Frontal cortex (tissue), 4 donors: ENCODE results near the gene AP3M1. TPM values are rescaled to one million over a fixed set of nuclear protein-coding genes. Genes with fewer than 3 reads are reported as not detected.
A peak's percentile ranks its signal among the peaks of the same experiment; 100 is the strongest.

Experiments used
- DNase-seq, 2 donors: peaks; one replicate each; pipeline ENCODE4 v3.0.0; 2012; ENCODE audit warnings: low spot score in 2 of 2
- FAIRE-seq: peaks from 2 replicates; lab custom pipeline; 2012; peaks lifted over from hg19 to GRCh38; lab: Jason Lieb, UNC
- total RNA-seq: library from RNA; depleted of rRNA; stranded (reverse); fragments of >200 nt; gene quantifications from one replicate; pipeline ENCODE4 v1.2.3, GENCODE V29; 2014
- donor health status: control.
- donor health status: control.
- donor health status: control.

Gene AP3M1
- total RNA-seq, 1 donor from 2014 or later = 31.0 TPM

DNA sequence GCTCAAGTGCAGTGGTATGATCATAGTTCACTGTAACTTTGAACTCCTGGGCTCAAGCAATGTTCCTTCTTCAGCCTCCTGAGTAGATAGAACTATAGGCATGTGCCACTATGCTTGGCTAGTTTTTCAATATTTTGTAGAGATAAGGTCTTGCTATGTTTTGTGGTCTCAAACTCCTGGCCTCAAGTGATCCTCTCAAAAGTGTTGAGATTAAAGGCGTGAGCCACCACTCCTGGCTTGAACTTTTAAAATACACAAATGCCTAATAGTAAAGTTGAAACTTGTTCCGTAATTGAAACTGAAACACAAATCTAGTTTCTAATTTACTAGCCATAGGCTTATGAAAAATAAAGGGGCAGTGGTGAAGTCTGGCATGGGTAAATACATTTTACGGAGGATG, 65.7 kb downstream of the AP3M1 start:
- DNase-seq = no peak
- FAIRE-seq = no peak

DNA sequence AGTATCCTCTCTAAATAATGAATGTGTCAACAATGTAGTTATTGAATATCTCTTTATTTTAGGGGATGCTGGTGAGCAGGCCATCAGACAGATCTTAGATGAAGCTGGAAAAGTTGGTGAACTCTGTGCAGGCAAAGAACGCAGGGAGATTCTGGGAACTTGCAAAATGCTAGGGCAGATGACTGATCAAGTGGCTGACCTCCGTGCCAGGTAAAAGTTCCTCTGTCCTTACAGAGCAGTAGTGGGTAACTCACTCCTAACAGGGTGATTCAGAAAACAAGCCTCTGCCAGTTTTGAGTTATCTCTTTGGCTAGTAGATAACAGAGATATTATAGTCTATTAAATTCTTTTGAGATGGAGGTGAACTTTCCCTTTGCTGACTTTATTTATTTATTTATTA, 67.3 kb downstream of the AP3M1 start:
- no peak for FAIRE-seq

DNA sequence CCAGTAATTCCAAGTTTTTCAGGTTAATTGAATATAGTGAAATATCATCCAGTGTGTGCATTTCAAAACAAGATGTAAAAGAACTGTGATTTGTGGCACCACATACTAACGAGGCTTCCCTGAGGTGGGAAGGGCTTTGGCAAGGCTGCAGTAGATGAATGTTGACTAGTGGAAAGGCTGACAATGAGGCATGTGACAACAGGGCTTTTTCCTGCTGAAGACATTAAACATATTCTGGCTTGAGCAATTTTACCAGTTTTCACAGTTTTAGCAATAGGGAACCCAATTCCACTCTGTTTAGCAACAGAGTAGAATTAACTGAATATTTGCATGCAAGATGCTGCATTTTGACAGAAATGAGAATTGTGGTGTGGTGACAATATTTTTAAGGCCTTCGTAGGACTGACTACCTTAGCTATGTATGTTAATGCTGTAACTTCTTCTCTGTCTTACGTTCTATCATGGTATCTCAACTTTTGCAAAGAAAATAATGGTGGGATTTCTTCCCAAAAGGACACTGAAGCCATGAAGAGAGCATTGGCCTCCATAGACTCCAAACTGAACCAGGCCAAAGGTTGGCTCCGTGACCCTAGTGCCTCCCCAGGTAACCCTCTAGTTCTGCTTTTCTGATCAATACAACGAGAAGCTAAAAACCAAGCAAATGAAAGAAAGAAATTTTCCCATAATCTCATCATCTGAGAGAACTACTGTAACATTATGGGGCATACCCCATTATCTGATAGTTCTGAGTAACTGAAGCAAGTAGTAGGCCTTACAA, 68.5 kb downstream of the AP3M1 start:
- no peak for FAIRE-seq
- DNase-seq = no peak

More for the DNA sequence above, 67.3 kb downstream of the AP3M1 start:
- DNase-seq = no peak

DNA sequence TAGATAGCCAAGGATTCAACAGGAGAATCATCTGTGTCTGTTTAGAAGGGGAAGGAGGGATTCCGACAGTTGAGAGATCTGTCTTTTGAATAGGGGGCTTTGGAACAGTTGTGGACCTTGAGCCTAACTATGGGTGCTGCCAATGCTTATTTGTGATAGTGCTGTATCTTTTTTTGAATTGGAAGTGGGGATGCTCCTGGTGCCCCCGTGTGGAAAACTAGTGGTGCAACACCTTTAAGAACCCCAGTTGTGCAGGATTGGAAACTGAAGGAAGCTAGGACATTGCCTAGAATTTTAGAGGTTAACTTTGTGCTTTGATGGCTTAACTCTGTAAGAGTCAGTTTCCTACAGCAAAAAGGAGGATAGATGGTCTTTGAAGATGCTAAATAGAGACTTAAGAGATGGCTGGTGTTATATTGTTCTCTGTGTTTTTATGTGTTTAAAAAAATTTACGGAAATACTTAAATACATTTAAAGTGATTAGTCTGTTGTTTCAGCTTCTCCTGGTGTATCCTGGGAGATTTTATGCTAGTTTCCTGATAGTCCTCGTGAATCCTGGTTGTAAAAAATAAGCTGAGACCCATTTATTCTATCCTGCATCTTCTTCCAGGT, 69.3 kb downstream of the AP3M1 start:
- no peak for FAIRE-seq

DNA sequence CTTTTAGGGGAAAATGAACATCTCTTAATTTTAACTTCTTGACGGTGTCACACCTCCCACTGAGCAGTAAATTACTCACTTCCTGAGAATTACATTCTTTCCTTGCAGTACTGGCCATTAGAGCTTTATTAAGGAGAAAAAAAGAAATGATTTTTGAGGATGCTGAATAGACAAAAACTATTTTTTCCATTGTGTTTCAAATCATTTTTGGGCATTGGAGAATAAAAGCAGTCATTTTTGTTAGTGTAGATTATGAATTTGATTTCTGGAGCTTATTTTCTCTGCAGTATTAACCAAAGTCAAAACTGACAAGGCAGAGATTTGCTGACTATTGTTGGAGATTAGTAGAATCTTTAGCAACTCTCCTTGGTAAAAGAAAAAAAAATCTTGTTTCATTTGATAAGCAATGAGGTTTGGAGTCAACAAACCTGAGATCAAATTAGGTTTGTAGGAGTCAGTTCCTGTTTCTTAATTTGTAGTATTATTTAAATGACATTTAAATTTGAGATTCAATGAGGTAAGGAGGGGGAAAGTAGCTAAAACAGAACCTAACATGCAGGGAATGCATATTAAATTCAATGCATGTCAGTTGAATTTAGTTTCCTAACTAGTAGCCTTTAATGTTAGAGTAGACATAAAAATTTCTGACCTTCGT, 70.6 kb downstream of the AP3M1 start:
- FAIRE-seq = no peak

More for the DNA sequence above, 69.3 kb downstream of the AP3M1 start:
- DNase-seq = peak; percentile 8 to 48

DNA sequence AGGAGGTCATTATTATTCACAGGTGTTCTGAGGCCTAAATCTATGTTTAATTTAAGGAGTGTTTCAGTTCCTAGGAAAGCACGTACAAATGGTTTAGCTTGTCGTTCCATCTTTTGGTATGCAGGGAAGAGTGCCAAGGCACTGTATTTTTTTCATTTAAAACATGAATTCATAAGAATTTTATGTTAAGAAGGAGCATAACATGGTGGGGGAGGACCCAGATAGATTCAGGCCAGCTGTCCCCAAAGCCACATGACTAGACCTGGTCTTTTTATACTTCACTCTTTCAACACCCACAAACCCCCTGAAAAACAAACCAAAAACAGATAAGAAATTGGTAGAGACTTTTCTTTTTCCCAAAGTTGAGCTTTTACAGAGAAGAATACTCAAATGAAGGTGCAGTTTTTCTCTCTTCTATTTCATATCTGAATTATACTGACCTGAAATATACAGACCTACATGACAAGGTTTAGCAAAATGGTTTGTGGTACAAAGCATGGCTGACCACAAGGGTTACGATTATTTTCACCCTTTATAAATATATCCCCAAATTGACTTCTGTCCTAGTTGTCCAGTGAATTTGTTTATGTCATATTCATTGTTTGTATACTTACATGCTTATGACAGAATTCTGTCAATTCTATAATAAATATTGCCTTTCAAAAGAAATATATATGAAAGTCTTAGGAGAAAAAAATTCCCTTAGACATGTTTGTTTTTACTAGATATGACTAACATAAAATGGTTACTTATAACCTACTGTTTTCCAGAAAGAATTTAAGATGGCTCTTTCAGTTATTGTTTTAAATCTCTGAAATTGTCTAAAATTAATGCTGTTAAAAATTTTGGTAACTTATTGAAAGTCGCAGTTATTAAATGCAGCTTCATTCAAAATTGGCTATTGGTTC, 71.3 kb downstream of the AP3M1 start:
- FAIRE-seq (no peak), DNase-seq (no peak)

More for the DNA sequence above, 70.6 kb downstream of the AP3M1 start:
- no peak for DNase-seq

DNA sequence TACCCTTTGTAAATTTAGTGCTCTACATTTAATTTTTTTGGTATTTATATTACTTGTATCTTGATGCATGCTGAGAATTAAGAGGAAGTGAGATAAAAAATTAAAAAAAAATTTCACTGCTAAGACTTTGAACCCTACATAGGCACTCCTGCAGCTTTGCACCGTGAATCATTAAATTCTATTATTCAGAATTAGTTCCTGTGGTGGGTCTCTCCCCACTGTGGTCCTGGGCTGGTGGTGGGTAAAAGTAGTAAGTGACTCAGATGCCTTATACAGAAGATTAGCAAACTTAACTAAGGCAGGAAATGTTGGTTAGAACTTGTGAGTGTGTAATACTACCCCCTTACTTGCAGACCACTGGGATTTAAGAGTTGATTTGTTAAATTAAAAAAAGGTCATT, 72.6 kb downstream of the AP3M1 start:
- DNase-seq = no peak
- FAIRE-seq = no peak

DNA sequence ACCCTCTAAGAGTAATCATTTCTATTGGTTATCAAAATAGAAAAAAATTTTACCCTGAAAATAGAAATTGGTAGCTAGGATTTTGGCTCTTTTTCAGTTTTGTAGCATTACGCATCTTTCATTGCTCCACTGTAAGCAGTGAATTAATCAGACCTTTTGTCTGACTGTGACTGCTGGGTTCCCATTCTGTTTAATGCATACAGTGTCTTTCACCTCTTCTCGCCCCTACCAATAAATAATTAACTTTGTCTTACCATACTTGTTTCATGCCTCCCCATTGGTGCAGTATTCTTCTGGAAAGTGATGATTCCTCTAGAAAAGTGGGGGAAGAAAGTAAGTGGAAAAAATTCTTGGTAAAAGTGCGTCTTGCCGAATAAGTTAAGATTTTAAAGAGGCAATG, 73.2 kb downstream of the AP3M1 start:
- DNase-seq (no peak), FAIRE-seq (no peak)

DNA sequence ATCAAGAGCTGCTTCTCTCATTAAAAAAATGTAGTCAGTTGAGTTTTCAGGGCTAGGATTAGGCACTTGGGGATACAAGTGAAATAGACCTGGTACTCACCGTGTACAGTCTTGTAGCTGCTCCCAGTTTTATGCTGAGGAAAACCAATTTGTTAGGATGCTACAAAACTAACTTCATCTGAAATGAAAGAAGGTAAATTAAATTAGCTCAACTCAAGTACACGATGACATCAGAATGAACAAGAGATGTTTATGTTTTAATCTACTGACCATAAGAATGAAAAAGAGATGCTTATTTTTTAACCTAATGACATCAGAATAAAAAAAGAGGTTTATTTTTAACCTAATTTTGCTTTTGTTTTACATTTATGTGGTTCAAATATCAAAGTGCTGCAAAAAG, 73.7 kb downstream of the AP3M1 start:
- no peak for DNase-seq
- no peak for FAIRE-seq

DNA sequence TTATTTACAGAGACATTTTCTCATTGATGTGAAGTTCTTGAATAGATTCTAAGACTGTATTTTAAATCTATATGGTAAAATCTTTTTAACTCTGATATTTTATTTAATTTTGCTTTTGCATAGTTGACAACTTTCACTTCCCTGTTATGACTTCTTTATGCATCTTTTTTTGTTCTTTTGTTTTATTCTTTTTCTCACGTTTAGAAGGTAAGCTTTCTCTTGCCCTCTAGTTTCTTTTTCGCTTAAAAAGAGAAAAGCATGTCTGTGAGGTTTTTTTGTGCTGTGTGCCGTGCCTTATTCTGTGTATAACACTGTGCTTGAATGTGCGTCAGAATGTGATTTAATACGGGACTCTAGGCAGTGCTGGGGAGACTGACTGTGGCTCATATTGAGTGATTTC, 74.7 kb downstream of the AP3M1 start:
- FAIRE-seq = no peak
- no peak for DNase-seq

DNA sequence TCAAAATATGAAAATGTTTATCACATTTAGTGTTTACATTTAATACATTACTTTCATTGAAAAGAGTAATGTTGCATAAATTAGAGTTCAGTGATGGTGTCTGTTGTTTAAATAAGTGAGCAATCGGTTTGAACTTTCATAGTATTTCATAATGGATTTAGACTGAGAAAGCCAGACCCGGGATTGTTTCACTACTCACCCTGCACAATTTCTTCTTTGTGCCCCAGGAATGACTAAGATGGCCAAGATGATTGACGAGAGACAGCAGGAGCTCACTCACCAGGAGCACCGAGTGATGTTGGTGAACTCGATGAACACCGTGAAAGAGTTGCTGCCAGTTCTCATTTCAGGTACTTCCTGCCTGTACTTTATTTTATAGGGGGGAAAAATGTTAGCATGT, 78.1 kb downstream of the AP3M1 start:
- FAIRE-seq (no peak), DNase-seq (no peak)

DNA sequence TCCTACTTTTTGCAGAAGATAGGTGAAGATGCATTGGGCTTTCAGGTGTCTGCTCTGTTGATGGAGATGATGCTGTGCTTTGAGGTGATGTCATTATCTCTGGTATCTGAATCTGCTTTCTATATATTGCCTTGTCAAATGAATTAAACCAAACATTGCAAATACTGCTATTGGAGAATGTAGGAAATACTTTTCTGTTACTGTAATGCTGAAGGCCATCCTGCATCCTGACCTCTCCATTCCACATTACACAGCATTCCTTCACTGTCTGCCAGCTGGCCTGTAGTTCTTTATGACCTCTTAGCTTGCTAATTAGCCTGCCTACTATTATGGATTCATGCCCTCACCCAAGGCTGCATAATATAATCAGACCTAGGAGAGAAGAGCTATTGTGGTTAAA, 79.5 kb downstream of the AP3M1 start:
- no peak for FAIRE-seq
- DNase-seq = no peak

Other genes with a start within 250 kb of the AP3M1 start
- 0.82 TPM for gene PLAU, start 239.7 kb downstream of the AP3M1 start, total RNA-seq
- gene VCL, start 152.7 kb downstream of the AP3M1 start, total RNA-seq = 11.4 TPM
- gene ADK, start 393 bp upstream of the AP3M1 start, total RNA-seq = 25.3 TPM